Activated naive CD8-positive, alpha-beta T cell treated with anti-CD3 and anti-CD28 coated beads for 36 hours (primary cell): ENCODE results near the gene GMDS. TPM values are rescaled to one million over a fixed set of nuclear protein-coding genes. Genes with fewer than 3 reads are reported as not detected.
A peak's percentile ranks its signal among the peaks of the same experiment; 100 is the strongest.

ENCODE experiments used
- DNase-seq: peaks from one replicate; pipeline ENCODE4 v3.0.0; 2021
- H3K27ac Mint-ChIP-seq: one replicate; pipeline ENCODE4 v1.8.0; 2022; ENCODE audit warnings: mild to moderate bottlenecking, moderate library complexity, mixed read lengths
- H3K27me3 Mint-ChIP-seq: one replicate; pipeline ENCODE4 v1.8.0; 2022; ENCODE audit warnings: mild to moderate bottlenecking, mixed read lengths
- H3K36me3 Mint-ChIP-seq: one replicate; pipeline ENCODE4 v1.8.0; 2021; ENCODE audit warnings: mild to moderate bottlenecking, mixed read lengths
- H3K4me1 Mint-ChIP-seq: one replicate; pipeline ENCODE4 v1.8.0; 2021; ENCODE audit warnings: mixed read lengths
- H3K4me3 Mint-ChIP-seq: one replicate; pipeline ENCODE4 v1.8.0; 2022; ENCODE audit warnings: mild to moderate bottlenecking, moderate library complexity, mixed read lengths
- H3K9me3 Mint-ChIP-seq: one replicate; pipeline ENCODE4 v1.8.0; 2022; ENCODE audit warnings: mixed read lengths
- total RNA-seq, 2 experiments: library from RNA; stranded (reverse); gene quantifications; one replicate each; pipeline ENCODE4 v1.2.3, GENCODE V29; 2021

The GMDS gene
- total RNA-seq, 2 experiments from 2014 or later, result 34.7 to 38.5 TPM

DNA sequence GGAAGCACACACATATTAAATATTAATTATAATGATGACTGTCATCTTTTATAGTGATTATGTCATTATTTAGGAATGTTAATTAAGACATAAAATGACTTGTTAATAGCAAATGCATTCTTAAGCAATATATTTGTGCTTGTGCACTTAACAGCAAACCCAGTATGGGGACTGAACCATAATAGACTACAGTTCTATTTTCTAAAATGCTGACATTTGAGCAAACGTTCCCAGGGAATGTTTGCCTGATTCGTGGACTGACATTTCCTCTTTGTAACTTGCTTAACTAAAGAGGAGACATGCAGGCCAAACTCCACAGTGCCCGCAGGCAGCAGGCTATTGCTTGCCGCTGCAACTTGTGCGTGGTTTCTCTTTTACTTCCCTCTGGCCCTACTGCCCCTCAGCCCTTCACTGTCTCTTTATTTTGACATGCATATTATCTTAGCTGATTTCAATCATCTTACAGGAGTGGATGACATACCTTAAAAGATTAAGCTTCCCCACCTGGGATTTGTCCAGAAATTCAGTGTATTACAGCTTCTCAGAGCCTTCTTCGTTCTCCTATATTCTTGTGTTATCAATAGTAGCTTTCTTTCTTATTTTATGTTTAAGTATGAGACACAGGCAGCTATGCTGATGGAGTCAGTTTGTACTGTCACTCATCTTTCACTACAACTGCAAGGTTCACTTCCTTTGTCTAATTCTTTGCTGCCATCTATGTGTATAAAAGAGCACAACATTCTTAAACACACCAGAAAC, 141.5 kb downstream of the GMDS start:
- H3K27me3 Mint-ChIP-seq, result no peaks in the 10 kb centered on the region
- H3K9me3 Mint-ChIP-seq, result no peaks in the 10 kb centered on the region
- H3K4me1 Mint-ChIP-seq, result peaks cover 4% of the 10 kb centered on the region
- DNase-seq, result no peak
- H3K27ac Mint-ChIP-seq, result no peak overlapping the region
- H3K36me3 Mint-ChIP-seq, result peaks cover 6% of the 10 kb centered on the region
- H3K4me3 Mint-ChIP-seq, result no peak overlapping the region

GRCh38 chr6:2102966-2103365, 142.4 kb downstream of the GMDS start:
- Mint-ChIP-seq H3K4me1 (peaks cover 4% of the 10 kb centered on the region), H3K27me3 (no peaks in the 10 kb centered on the region), H3K4me3 (no peak overlapping the region), H3K36me3 (no peaks in the 10 kb centered on the region), H3K27ac (no peak overlapping the region), H3K9me3 (no peaks in the 10 kb centered on the region)
- no peak for DNase-seq

DNA sequence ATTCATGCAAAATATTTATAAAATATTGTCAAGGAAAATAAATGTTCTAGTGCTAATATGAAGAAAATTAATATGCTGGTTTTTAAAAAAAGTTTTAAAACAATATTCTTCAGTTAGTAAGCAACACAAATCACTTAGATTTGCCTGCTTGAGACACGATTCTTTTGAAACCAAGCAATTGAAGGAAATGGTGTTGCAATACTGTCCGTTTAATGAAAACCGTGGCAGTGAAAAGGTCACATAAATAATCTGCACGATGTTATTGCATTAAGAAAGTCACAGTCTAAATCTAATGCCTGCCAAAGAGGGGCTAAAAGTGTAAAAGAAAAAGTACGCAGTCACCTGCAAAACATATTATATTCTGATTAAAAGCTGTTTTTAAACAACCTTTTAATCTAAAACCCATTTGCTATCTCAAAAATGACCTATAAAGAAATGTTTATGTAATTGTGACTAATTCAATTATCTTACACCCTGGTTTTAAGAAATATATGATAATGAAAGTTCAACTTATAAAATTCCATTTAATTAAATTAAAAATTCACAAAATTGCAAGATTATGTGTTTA, 143.0 kb downstream of the GMDS start:
- no peaks in the 10 kb centered on the region for H3K36me3 Mint-ChIP-seq
- H3K4me1 Mint-ChIP-seq, result peaks cover 4% of the 10 kb centered on the region
- H3K27ac Mint-ChIP-seq, result no peak overlapping the region
- no peaks in the 10 kb centered on the region for H3K27me3 Mint-ChIP-seq
- no peak overlapping the region for H3K4me3 Mint-ChIP-seq
- no peak for DNase-seq
- no peaks in the 10 kb centered on the region for H3K9me3 Mint-ChIP-seq

DNA sequence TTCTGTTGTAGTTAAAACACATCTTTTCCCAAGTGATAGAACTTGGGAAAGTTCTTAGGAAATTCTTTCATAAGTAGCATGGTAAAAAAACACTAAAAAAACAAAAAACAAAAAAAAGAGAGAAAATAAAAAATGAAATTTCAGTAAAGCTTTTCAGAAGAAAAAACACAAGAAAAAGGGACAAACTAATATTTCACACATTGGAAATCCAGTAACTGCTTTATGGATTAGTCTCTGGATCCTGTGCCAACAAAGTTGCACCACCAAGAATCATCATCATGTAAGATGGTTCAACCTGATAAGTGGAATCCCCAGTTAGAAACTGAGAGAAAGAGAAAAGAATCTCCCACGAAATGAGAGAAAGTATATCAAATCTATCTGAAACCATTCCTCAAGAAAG, 144.2 kb downstream of the GMDS start:
- no peak overlapping the region for H3K27ac Mint-ChIP-seq
- no peaks in the 10 kb centered on the region for H3K27me3 Mint-ChIP-seq
- H3K4me1 Mint-ChIP-seq, result peaks cover 4% of the 10 kb centered on the region
- no peaks in the 10 kb centered on the region for H3K9me3 Mint-ChIP-seq
- no peak overlapping the region for H3K4me3 Mint-ChIP-seq
- H3K36me3 Mint-ChIP-seq, result no peaks in the 10 kb centered on the region
- no peak for DNase-seq

DNA sequence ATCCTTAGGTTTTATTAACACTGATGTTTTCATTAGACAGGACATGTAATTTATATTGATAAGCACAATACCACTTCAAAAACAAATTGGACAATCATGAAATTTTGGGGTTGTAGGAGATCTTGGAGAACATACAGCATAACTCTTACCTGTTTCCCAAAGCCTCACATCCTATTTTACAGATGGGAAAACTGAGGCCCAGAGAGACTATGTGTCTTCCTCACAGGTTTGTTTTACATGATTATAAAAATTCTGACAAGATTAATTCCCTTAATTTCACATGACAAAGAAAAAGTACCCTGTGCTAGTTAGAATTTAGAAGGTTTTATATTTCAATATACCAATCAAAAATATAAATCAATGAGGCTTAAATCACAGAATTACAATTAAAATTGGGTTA, 145.5 kb downstream of the GMDS start:
- Mint-ChIP-seq H3K27me3 (no peaks in the 10 kb centered on the region), H3K4me3 (no peak overlapping the region), H3K27ac (no peak overlapping the region)

DNA sequence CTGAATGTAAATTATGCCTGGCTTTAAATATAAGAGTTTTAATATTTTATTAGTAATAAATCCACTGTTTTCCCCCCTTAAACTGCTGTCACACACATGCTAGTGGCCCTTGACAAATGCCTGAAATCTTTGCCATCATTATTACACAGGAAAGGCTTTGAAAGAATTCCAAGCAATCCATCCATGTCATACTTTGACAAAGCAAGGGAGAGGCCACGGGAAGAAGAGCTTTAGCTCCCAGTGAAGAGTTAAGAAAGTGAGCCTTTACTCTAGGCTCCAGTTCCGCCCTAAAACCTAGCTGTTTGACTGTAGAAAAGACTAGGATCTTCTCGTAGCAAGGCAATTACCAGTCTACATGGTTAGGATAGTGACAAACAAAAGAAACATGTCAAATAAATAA, 147.9 kb downstream of the GMDS start:
- no peak for DNase-seq
- Mint-ChIP-seq H3K9me3 (no peaks in the 10 kb centered on the region), H3K27me3 (no peaks in the 10 kb centered on the region), H3K4me3 (no peak overlapping the region), H3K27ac (no peak overlapping the region), H3K4me1 (no peaks in the 10 kb centered on the region), H3K36me3 (peaks cover 4% of the 10 kb centered on the region)

More for the DNA sequence above, 145.5 kb downstream of the GMDS start:
- Mint-ChIP-seq H3K36me3 (no peaks in the 10 kb centered on the region), H3K4me1 (peaks cover 4% of the 10 kb centered on the region), H3K9me3 (no peaks in the 10 kb centered on the region)
- no peak for DNase-seq

- no peaks in the 10 kb centered on the region for H3K9me3 Mint-ChIP-seq
- no peak for DNase-seq
- peaks cover 3% of the 10 kb centered on the region for H3K4me1 Mint-ChIP-seq
- no peaks in the 10 kb centered on the region for H3K27me3 Mint-ChIP-seq
- H3K27ac Mint-ChIP-seq, result no peak overlapping the region
- H3K36me3 Mint-ChIP-seq, result peaks cover 14% of the 10 kb centered on the region
- no peak overlapping the region for H3K4me3 Mint-ChIP-seq
Measured at GRCh38 chr6:2094642-2095041, 150.8 kb downstream of the GMDS start.

DNA sequence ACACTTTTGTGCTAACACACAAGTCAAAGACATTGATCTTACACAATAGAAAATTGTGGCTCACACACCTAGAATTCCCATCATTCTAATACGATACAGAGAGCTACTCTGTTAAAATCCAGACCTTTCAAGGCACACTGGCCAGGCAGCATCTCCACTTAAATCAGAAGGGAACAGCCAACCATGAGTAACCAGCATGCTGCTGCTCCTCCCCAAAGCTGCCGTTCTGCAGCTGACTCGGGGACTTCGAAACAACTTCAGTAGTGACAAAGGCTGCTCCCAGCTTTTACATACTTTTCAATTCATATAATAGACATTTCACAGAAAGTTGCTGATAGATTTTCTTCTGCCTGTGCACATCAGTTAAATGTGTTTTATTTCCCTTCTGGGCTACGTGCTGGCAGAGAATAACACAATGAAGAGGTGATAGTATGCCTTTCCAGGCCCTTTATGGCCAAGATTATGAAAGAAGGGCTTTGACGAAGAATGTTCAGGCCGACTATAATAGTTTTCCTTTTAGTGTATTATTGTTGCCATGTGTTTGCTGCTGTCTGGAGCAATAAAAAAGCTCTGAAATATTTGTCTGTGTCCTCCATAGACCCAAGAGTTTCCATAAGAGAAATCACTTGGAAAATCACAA, 159.0 kb downstream of the GMDS start:
- H3K4me3 Mint-ChIP-seq, result no peak overlapping the region
- no peaks in the 10 kb centered on the region for H3K9me3 Mint-ChIP-seq
- no peaks in the 10 kb centered on the region for H3K27me3 Mint-ChIP-seq
- no peak for DNase-seq
- H3K27ac Mint-ChIP-seq, result no peak overlapping the region
- peaks cover 15% of the 10 kb centered on the region for H3K4me1 Mint-ChIP-seq
- H3K36me3 Mint-ChIP-seq, result peaks cover 18% of the 10 kb centered on the region

DNA sequence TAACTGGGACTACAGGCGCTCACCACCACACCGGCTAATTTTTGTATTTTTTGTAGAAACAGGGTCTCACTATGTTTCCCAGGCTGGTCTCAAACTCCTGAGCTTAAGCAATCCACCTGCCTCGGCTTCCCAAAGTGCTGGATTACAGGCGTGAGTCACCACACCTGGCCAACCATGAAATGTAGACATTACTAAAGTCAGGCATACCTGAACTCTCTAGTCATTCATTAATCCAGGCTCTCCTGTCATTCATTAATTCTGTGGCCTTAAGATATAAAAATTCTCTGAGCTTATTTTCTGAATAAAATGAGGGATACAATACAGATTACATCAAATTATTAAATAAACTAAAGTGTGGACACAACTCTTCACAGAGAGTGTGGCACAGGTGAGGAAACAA, 159.7 kb downstream of the GMDS start:
- Mint-ChIP-seq H3K36me3 (peaks cover 21% of the 10 kb centered on the region), H3K27ac (no peak overlapping the region)

DNA sequence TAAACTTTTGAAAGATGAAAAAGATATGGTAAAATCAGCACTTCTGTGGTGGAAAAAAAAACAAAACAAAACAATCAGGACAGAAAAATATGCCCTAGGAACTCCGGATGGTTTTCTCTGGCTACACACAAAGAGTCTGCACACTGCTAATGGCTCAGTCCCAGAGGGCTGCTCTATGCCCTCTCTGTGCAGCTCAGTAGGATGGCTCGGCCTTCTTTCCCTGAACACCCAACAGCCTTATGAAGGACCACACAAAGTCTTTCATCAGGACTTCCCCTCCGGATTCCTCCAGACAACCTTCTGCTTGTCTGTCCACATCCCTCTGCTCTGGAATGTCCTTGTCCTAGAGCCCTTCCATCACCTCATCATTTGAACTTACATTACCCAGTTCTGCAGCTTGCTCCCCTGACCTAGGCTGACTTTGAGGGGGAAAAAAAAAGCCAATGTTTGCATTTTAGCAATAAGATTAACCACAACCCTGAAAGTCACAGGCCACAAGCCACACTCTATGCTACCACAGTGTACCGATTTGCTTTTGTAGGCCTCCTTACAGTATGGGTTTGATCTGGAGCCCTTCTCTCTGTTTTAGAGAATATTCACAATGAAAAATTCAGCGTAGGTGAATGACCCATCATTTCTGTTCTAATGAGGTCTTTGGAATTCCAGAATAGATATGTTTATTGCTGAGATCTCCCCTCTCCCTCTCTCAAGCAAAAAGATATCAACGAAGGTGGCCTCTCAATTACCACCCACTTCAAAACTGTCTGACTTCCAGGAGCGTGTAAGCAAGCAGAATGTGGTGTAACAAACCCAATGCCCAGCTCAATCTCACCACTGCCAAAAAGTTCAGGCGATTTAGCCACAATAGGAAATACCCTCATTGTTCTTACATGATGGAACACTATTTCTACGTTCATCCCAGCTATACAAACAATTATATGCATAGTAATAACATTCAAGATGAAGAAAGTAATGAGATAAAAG, 164.0 kb downstream of the GMDS start:
- Mint-ChIP-seq H3K27ac (peak overlapping the region; percentile 70), H3K9me3 (peaks cover 14% of the 10 kb centered on the region)

More for the DNA sequence above, 159.7 kb downstream of the GMDS start:
- no peak overlapping the region for H3K4me3 Mint-ChIP-seq
- no peaks in the 10 kb centered on the region for H3K27me3 Mint-ChIP-seq
- peaks cover 21% of the 10 kb centered on the region for H3K4me1 Mint-ChIP-seq
- no peaks in the 10 kb centered on the region for H3K9me3 Mint-ChIP-seq
- DNase-seq, result no peak

GRCh38 chr6:2078888-2079287, 166.5 kb downstream of the GMDS start:
- no peak overlapping the region for H3K27ac Mint-ChIP-seq
- no peaks in the 10 kb centered on the region for H3K27me3 Mint-ChIP-seq

More for the DNA sequence above, 164.0 kb downstream of the GMDS start:
- Mint-ChIP-seq H3K36me3 (peaks cover 40% of the 10 kb centered on the region), H3K27me3 (no peaks in the 10 kb centered on the region), H3K4me3 (peak overlapping the region; percentile 32), H3K4me1 (peaks cover 43% of the 10 kb centered on the region)
- peak; percentile 54 for DNase-seq

DNA sequence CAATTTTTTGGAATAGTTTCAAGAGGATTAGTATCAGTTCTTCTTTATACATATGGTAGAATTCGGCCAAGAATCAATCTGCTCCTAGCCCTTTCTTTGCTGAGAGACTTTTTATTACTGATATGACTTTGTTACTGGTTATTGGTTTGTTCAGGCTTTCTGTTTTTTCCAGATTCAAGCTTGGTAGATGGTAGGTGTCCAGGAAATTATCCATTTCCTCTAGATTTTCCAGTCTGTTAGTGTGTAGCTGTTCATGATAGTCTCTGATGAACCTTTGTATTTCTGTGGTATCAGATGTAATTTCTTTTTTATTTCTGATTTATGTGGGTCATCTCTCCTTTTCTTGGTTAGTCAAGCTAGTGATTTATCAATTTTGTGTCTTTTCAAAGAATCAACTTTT, 167.6 kb downstream of the GMDS start:
- Mint-ChIP-seq H3K36me3 (peaks cover 47% of the 10 kb centered on the region), H3K4me3 (no peak overlapping the region), H3K9me3 (peaks cover 18% of the 10 kb centered on the region), H3K27ac (no peak overlapping the region), H3K27me3 (no peaks in the 10 kb centered on the region), H3K4me1 (peaks cover 46% of the 10 kb centered on the region)
- DNase-seq, result no peak

More at GRCh38 chr6:2078888-2079287, 166.5 kb downstream of the GMDS start:
- DNase-seq, result no peak
- peaks cover 17% of the 10 kb centered on the region for H3K9me3 Mint-ChIP-seq
- no peak overlapping the region for H3K4me3 Mint-ChIP-seq
- peaks cover 47% of the 10 kb centered on the region for H3K4me1 Mint-ChIP-seq
- peaks cover 46% of the 10 kb centered on the region for H3K36me3 Mint-ChIP-seq

DNA sequence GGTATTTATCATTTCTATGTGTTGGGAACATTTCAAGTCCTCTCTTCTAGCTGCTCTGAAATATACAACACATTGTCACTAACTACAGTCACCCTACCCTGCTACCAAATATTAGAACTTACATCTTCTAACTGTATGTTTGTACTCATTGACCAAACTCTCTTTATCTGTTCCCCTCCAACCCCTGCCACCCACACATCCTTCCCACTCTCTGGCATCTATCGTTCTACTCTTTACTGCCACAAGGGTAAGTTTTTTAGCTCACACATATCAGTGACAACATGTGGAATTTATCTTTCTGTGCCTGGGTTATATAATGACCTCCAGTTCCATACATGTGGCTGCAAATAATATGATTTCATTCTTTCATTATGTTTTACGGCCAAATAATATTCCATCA, 171.9 kb downstream of the GMDS start:
- DNase-seq, result no peak
- peaks cover 39% of the 10 kb centered on the region for H3K36me3 Mint-ChIP-seq
- H3K4me3 Mint-ChIP-seq, result no peak overlapping the region
- peaks cover 18% of the 10 kb centered on the region for H3K9me3 Mint-ChIP-seq
- H3K27me3 Mint-ChIP-seq, result no peaks in the 10 kb centered on the region
- peaks cover 11% of the 10 kb centered on the region for H3K4me1 Mint-ChIP-seq
- H3K27ac Mint-ChIP-seq, result no peak overlapping the region

GRCh38 chr6:2072453-2072852, 173.0 kb downstream of the GMDS start:
- DNase-seq, result no peak
- Mint-ChIP-seq H3K9me3 (peaks cover 13% of the 10 kb centered on the region), H3K27ac (no peak overlapping the region), H3K4me1 (peaks cover 6% of the 10 kb centered on the region), H3K4me3 (no peak overlapping the region), H3K36me3 (peaks cover 31% of the 10 kb centered on the region), H3K27me3 (no peaks in the 10 kb centered on the region)

DNA sequence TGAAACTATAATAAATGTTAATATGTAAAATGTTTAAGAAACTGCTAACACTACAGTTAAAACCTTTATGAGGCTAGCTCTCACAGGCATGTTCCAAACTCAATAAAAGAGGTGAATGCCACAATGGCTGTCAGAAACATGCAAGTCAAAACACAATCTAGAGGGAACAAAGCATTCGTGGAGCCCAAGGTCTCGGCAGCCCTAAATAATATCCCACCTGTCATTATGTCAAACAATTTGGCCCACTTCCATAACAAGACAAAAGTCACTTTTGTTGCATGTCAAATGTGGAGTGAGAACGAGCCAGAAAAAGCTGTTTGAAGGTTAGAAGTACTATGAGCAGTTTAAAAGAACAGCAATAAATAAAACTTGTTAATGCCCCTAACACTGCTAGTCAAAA, 181.9 kb downstream of the GMDS start:
- no peaks in the 10 kb centered on the region for H3K27me3 Mint-ChIP-seq
- peaks cover 14% of the 10 kb centered on the region for H3K36me3 Mint-ChIP-seq
- no peak overlapping the region for H3K27ac Mint-ChIP-seq

More for the DNA sequence above, 181.9 kb downstream of the GMDS start:
- Mint-ChIP-seq H3K4me3 (no peak overlapping the region), H3K4me1 (peaks cover 5% of the 10 kb centered on the region), H3K9me3 (peaks cover 3% of the 10 kb centered on the region)
- no peak for DNase-seq
